K562 (cell line): Measurements from ENCODE around the gene KPNB1. TPM values are rescaled to one million over a fixed set of nuclear protein-coding genes. Genes with fewer than 3 reads are reported as not detected.

ENCODE experiments used
- ATF1 ChIP-seq, 2 experiments: fragments of 450-650 bp in 1 of 2; IDR thresholded peaks; 2 replicates each; pipeline ENCODE4 v1.6.1; 2016; ENCODE audit warnings: missing compliant biosample characterization in 1 of 2, missing genetic modification characterization in 1 of 2
- CBX1 ChIP-seq: sonication (generic); IDR thresholded peaks from 2 replicates; pipeline ENCODE4 v1.6.1; 2016; ENCODE audit warnings: antibody characterized with exemption, low read depth, mild to moderate bottlenecking
- CHD2 ChIP-seq: IDR thresholded peaks from 2 replicates; pipeline ENCODE4 v1.6.1; 2011; ENCODE audit warnings: low read depth, low read length
- CTBP1 ChIP-seq: fragments of 450-650 bp; IDR thresholded peaks from 2 replicates; pipeline ENCODE4 v1.6.1; 2016; ENCODE audit warnings: borderline replicate concordance
- GATAD2A ChIP-seq: fragments of 450-650 bp; IDR thresholded peaks from 2 replicates; pipeline ENCODE4 v1.6.1; 2017
- HNRNPK ChIP-seq: fragments of 200-400 bp; formaldehyde crosslinking; IDR thresholded peaks from one replicate; pipeline ENCODE4 v1.6.1; 2018; ENCODE audit warnings: mild to moderate bottlenecking, low read depth, low read length; ENCODE audit not compliant: poor library complexity, severe bottlenecking
- NCOR1 ChIP-seq: fragments of 450-650 bp; IDR thresholded peaks from 2 replicates; pipeline ENCODE4 v1.6.1; 2016; ENCODE audit warnings: mild to moderate bottlenecking, moderate library complexity
- NFRKB ChIP-seq: fragments of 450-650 bp; IDR thresholded peaks from 2 replicates; pipeline ENCODE4 v1.6.1; 2016; ENCODE audit warnings: low read depth
- PHF8 ChIP-seq: fragments of 200-600 bp; sonication (generic); IDR thresholded peaks from 2 replicates; pipeline ENCODE4 v1.6.1; 2012; ENCODE audit warnings: mixed run types, mild to moderate bottlenecking, inconsistent platforms, low read length, moderate library complexity, borderline replicate concordance
- PML ChIP-seq: IDR thresholded peaks from 2 replicates; pipeline ENCODE4 v1.6.1; 2012; ENCODE audit warnings: low read length, inconsistent platforms
- PRPF4 ChIP-seq: fragments of 200-400 bp; formaldehyde crosslinking; IDR thresholded peaks from one replicate; pipeline ENCODE4 v1.6.1; 2017; ENCODE audit warnings: low read length, low read depth, mild to moderate bottlenecking; ENCODE audit not compliant: insufficient read depth, poor library complexity, severe bottlenecking
- PTRF ChIP-seq: fragments of 450-650 bp; IDR thresholded peaks from 2 replicates; pipeline ENCODE4 v1.6.1; 2016; ENCODE audit warnings: mild to moderate bottlenecking, missing genetic modification characterization, missing compliant biosample characterization
- RB1 ChIP-seq: fragments of 450-650 bp; IDR thresholded peaks from 2 replicates; pipeline ENCODE4 v1.6.1; 2017; ENCODE audit warnings: low read depth, mild to moderate bottlenecking
- RBBP5 ChIP-seq: fragments of 200-600 bp; sonication (generic); IDR thresholded peaks from 2 replicates; pipeline ENCODE4 v1.6.1; 2012; ENCODE audit warnings: borderline replicate concordance, mild to moderate bottlenecking, low read length, control low read depth, inconsistent platforms; ENCODE audit not compliant: insufficient read depth, poor library complexity, severe bottlenecking
- RBM22 ChIP-seq: fragments of 200-400 bp; formaldehyde crosslinking; IDR thresholded peaks from 2 replicates; pipeline ENCODE4 v1.6.1; 2018; ENCODE audit warnings: low read length, low read depth; ENCODE audit not compliant: poor library complexity, severe bottlenecking
- SAFB ChIP-seq: fragments of 200-400 bp; formaldehyde crosslinking; IDR thresholded peaks from 2 replicates; pipeline ENCODE4 v1.6.1; 2017; ENCODE audit warnings: low read depth, low read length, borderline replicate concordance
- SPI1 ChIP-seq: IDR thresholded peaks from 2 replicates; pipeline ENCODE4 v1.6.1; 2011; ENCODE audit warnings: low read depth, low read length, control low read depth, borderline replicate concordance
- SRSF7 ChIP-seq: fragments of 200-400 bp; formaldehyde crosslinking; optimal IDR thresholded peaks from 2 replicates; pipeline ENCODE3; 2017; ENCODE audit warnings: mild to moderate bottlenecking, low read depth, low read length
- STAG1 ChIP-seq: sonication (generic); formaldehyde crosslinking; IDR thresholded peaks from 2 replicates; pipeline ENCODE4 v1.5.0; 2020; ENCODE audit warnings: missing genetic modification reagents, borderline replicate concordance
- TAF7 ChIP-seq: fragments of 450-650 bp; IDR thresholded peaks from 2 replicates; pipeline ENCODE4 v1.6.1; 2016; ENCODE audit warnings: missing genetic modification characterization, missing compliant biosample characterization
- UBTF ChIP-seq, 2 experiments: IDR thresholded peaks; 2 replicates each; pipeline ENCODE4 v1.6.1; 2012; ENCODE audit warnings: improper control_type of control experiment in 2 of 2, low read depth in 2 of 2, low read length in 2 of 2, borderline replicate concordance in 1 of 2
- ZBTB12 ChIP-seq: fragments of 250-450 bp; sonication (Bioruptor Pico); IDR thresholded peaks from 2 replicates; pipeline ENCODE4 v1.4.0; 2020
- ZNF639 ChIP-seq, 2 experiments: fragments of 200-800 bp in 1 of 2; sonication (Bioruptor generic) in 1 of 2; sonication (generic) in 1 of 2; formaldehyde crosslinking in 1 of 2; IDR thresholded peaks in 1 of 2; conservative IDR thresholded peaks in 1 of 2; 2 replicates each; pipeline versions ENCODE4 v1.5.0 to v1.6.1; 2016 to 2020; ENCODE audit warnings: missing compliant biosample characterization in 1 of 2, missing genetic modification characterization in 1 of 2, missing genetic modification reagents in 1 of 2
- polyA plus RNA-seq, 8 experiments: library from polyadenylated mRNA; depleted of rRNA in 4 of 8; stranded (reverse) in 5 of 8; unstranded in 3 of 8; fragments of >200 nt; fragmentation: Nextera tagmentation in 2 of 8; fragmentation: Illumina TruSeq in 1 of 8; extraction: Ambion mirVana in 2 of 8; extraction: Trizol in 1 of 8; gene quantifications; 2 replicates each; pipeline versions ENCODE4 v1.2.1 to v1.2.3, GENCODE V29; 2011 to 2014; ENCODE audit warnings: inconsistent platforms in 1 of 8, missing spikeins in 1 of 8
- total RNA-seq, 7 experiments: library from RNA; depleted of rRNA in 6 of 7; stranded (reverse); fragments of >200 nt in 6 of 7; fragmentation: Illumina TruSeq in 2 of 7; extraction: Trizol in 2 of 7; gene quantifications; 2 replicates each; pipeline versions ENCODE4 v1.2.1 to v1.2.3, GENCODE V29; 2011 to 2021; ENCODE audit warnings: low replicate concordance in 1 of 7

The KPNB1 gene
- total and polyA plus RNA-seq, 9 of the 15 experiments (the other 6 are each of a cell fraction or from before 2014, with no cell fraction given), result 154 to 622 (median 354) TPM

- TF ChIP-seq RBM22, result peak; percentile 1
- no peak for TF ChIP-seq ATF1 (CRISPR knock-in tag; IDR thresholded peaks at IDR 0.05)
- TF ChIP-seq ATF1 (tag; IDR thresholded peaks at IDR 0.05), result peak; percentile 30
- peak; percentile 73; the same call in 1 of the 2 replicates for TF ChIP-seq PHF8
- no peak for TF ChIP-seq PTRF (tag)
- 0 out of 2 replicates have a peak, but pooled peaks have one; percentile 69 for TF ChIP-seq TAF7 (tag)
- TF ChIP-seq HNRNPK, result peak; percentile 99
- no peak for TF ChIP-seq STAG1 (CRISPR knock-in tag)
- TF ChIP-seq NFRKB, result 0 out of 2 replicates have a peak, but pooled peaks have one; percentile 10
- TF ChIP-seq SRSF7, result no peak
- peak; percentile 83 for TF ChIP-seq PRPF4
- TF ChIP-seq UBTF (IDR thresholded peaks at IDR 0.05; ENCODE audit: borderline replicate concordance in 1 of 2, low read depth in 2 of 2, low read length in 2 of 2), result peak in 1 of 2 experiments; percentile 14; a peak in 1 of 4 replicates
- TF ChIP-seq SAFB, result no peak
- 0 out of 2 replicates have a peak, but pooled peaks have one; percentile 35 for TF ChIP-seq CBX1
- TF ChIP-seq RB1, result peak; percentile 82; the same call in 1 of the 2 replicates
- TF ChIP-seq GATAD2A, result 0 out of 2 replicates have a peak, but pooled peaks have one; percentile 68
- TF ChIP-seq CHD2, result no peak
- peak; percentile 12; the same call in 1 of the 2 replicates for TF ChIP-seq NCOR1
- TF ChIP-seq CTBP1, result no peak
- peak in 1 of 2 experiments; percentile 76; a peak in 1 of 4 replicates for TF ChIP-seq ZNF639 (CRISPR knock-in tag; conservative IDR thresholded peaks at IDR 0.05 in 1 of 2, IDR thresholded peaks at IDR 0.05 in 1 of 2)
- no peak for TF ChIP-seq ZBTB12
- TF ChIP-seq RBBP5, result peak; percentile 34
- peak; percentile 67; the same call in 1 of the 2 replicates for TF ChIP-seq SPI1
- peak; percentile 36 for TF ChIP-seq PML
Observed at GRCh38 chr17:47649972-47650524, 329 bp downstream of the KPNB1 start (continued).
